SHP77 treated with DMSO at 0.1 percent for 48 hours (cell line): Measurements from ENCODE around the gene HECTD4.
"Not testable (repeated sequence)": the region's sequence is repeated elsewhere in the genome, so short reads cannot be mapped to it uniquely, and the experiment has no call there.

ENCODE experiments used
- DNase-seq: peaks from one replicate; lab custom pipeline; 2025; lab: John Stamatoyannopoulos, UW

The HECTD4 gene

GRCh38 chr12:112266473-112266872 is 115.8 kb downstream of the HECTD4 start:
- DNase-seq: no peak

DNA sequence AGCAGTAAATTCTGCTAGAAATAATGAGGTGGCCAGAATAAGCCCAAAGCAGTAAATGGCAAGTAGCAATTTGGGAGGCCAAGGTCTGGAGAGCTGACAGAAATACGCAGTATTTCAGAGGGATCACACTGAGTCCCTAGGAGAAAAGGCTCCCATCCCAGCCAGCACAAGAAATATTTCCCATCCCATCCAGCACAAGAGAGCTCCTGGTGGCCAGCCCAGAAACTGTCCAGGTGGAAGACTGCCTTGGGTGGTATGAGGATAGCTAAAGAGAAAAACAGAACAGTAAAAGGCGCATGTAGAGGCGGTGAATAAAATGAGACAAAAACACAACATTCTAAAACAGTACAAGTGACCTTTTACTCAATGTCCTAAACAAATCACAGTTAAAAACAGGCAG is 120.7 kb downstream of the HECTD4 start:
- no peak for DNase-seq

- no peak for DNase-seq
Measured at GRCh38 chr12:112258926-112259325, 123.3 kb downstream of the HECTD4 start.

GRCh38 chr12:112256780-112257179 is 125.5 kb downstream of the HECTD4 start:
- no peak for DNase-seq

GRCh38 chr12:112252184-112252583 is 130.0 kb downstream of the HECTD4 start:
- no peak for DNase-seq

GRCh38 chr12:112244902-112245301 is 137.3 kb downstream of the HECTD4 start:
- not testable (repeated sequence) for DNase-seq

GRCh38 chr12:112243255-112244110 is 138.7 kb downstream of the HECTD4 start:
- DNase-seq: no peak

- no peak for DNase-seq
Measured at GRCh38 chr12:112241176-112241575, 141.1 kb downstream of the HECTD4 start.

DNA sequence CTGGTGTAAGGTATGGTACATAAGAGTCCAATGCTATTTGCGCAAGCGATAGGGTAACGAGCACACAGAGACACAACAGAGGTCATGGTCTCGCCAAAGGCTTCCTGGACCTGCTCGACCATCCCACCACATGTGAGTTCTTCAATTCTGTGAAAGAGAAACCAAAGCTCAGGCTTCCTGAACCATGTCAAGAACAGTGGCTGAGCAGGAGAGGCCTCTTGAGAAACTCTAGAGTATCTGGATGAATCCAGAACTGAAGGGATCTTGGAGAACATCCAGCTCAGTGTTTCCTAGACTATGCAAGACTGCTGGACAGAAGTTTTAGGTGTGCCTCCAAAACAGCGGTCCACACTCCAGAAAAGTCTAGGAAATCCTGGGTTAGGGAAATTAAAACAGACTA is 142.3 kb downstream of the HECTD4 start:
- no peak for DNase-seq

DNA sequence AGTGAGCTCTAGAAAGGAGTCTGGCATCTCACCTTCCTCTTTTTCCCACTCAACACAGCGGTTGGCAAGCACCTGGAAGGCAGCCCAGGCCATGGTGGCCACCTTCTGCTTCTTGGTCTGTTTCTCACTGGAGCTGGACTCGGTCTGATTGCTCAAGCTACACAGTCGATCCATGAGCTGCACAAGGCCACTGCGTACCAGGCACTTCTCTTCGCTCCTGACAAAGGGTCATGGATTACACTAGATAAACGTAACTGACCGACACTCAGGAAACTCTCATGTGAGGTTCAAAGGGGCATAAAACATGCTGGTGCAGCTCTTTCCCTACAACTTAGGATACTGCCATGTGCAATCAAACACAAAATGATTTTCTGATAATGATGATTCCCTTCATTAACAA is 143.2 kb downstream of the HECTD4 start:
- no peak for DNase-seq

GRCh38 chr12:112238441-112238840 is 143.8 kb downstream of the HECTD4 start:
- DNase-seq: no peak

- DNase-seq: no peak
Measured at GRCh38 chr12:112236786-112237185, 145.4 kb downstream of the HECTD4 start.

GRCh38 chr12:112236386-112236785 is 145.8 kb downstream of the HECTD4 start:
- no peak for DNase-seq

- no peak for DNase-seq
Measured at GRCh38 chr12:112234303-112234702, 147.9 kb downstream of the HECTD4 start.

DNA sequence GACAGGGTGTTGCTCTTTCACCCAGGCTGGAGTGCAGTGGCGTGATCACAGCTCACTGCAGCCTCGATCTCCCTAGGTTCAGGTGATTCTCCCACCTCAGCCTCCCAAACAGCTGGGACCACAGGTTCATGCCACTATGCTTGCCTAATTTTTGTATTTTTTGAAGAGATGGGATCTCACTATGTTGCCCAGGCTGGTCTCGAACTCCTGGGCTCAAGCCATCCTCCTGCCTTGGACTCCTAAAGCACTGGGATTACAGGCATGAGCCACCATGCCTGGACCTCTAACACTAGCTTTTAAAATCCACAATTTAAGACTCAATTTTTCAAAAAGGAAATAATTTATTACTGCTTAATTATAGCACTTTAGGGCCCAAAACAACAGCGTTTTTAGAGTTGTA is 149.0 kb downstream of the HECTD4 start:
- no peak for DNase-seq

- DNase-seq: no peak
Measured at GRCh38 chr12:112230136-112230535, 152.1 kb downstream of the HECTD4 start.

- DNase-seq: no peak
Measured at GRCh38 chr12:112226768-112227167, 155.5 kb downstream of the HECTD4 start.

DNA sequence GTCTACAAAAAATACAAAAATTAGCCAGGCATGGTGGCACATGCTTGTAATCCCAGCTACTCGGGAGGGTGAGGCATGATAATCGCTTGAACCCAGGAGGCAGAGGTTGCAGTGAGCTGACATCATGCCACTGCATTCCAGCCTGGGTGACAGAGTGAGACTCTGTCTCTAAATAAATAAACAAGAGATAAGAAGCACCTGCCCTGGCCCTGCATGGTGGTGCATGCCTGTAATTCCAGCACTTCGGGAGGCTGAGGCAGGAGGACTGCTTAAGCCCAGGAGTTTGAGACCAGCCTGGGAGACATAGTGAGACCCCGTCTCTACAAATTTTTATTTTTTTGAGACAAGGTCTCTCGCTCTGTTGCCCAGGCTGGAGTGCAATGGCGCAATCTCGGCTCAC is 161.6 kb downstream of the HECTD4 start:
- DNase-seq: not testable (repeated sequence)

GRCh38 chr12:112219195-112219594 is 163.0 kb downstream of the HECTD4 start:
- no peak for DNase-seq

GRCh38 chr12:112218150-112218549 is 164.1 kb downstream of the HECTD4 start:
- no peak for DNase-seq

GRCh38 chr12:112217647-112218046 is 164.6 kb downstream of the HECTD4 start:
- DNase-seq: no peak

GRCh38 chr12:112216223-112216622 is 166.0 kb downstream of the HECTD4 start:
- no peak for DNase-seq

- DNase-seq: no peak
Measured at GRCh38 chr12:112214064-112214463, 168.2 kb downstream of the HECTD4 start.

DNA sequence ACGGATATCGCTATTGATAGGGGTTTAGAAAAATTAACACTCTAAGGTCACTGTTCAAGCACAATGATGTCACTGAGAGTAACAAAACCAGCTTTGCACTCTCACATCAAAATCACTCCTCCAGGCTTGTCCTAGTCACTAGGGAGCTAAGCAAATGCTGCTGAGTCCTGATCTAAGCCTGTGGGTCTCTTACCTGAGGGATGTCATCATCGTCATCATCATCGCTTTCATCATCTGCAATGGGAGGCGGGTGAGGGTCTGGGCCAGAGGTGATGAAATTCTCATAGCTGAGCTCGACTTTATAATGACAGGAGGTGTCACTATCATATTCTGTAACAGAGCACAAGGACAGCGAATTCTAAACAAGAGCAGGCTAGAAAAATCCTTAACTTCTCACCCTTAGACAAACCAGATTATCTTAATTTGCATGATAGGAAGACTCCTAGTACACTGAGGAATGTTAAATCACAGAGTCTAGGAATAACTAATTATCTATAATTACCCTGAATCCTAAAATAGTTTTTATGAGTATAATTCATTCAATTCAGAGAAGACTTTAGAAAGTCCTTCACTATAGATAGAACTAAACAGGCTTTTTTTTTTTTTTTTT is 173.8 kb downstream of the HECTD4 start:
- DNase-seq: no peak
